ENCODE results near the gene C1orf226. TPM values are rescaled to one million over a fixed set of nuclear protein-coding genes. Genes with fewer than 3 reads are reported as not detected.

Gene C1orf226
- total RNA-seq, 1 experiment from 2014 or later = 3.1 TPM

- intact Hi-C loops (cut with micrococcal nuclease) = no loop called here
- no TSS peak for BruUV-seq (replicated peaks)
- TF ChIP-seq, protein P1, sequence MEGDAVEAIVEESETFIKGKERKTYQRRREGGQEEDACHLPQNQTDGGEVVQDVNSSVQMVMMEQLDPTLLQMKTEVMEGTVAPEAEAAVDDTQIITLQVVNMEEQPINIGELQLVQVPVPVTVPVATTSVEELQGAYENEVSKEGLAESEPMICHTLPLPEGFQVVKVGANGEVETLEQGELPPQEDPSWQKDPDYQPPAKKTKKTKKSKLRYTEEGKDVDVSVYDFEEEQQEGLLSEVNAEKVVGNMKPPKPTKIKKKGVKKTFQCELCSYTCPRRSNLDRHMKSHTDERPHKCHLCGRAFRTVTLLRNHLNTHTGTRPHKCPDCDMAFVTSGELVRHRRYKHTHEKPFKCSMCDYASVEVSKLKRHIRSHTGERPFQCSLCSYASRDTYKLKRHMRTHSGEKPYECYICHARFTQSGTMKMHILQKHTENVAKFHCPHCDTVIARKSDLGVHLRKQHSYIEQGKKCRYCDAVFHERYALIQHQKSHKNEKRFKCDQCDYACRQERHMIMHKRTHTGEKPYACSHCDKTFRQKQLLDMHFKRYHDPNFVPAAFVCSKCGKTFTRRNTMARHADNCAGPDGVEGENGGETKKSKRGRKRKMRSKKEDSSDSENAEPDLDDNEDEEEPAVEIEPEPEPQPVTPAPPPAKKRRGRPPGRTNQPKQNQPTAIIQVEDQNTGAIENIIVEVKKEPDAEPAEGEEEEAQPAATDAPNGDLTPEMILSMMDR (IDR thresholded peaks at IDR 0.05; ENCODE audit: unreplicated experiment) = no peak
- ChIA-PET POLR2A (interaction anchor here (0.9 to 2.5 kb wide), 4 partner anchors 13 to 24 kb away, joined by 3 to 10 read pairs (median 4); partner anchors contain the start of gene C1orf226), CTCF (interaction anchor here (0.7 to 4.8 kb wide), 11 partner anchors 9 to 309 kb away, joined by 3 to 21 read pairs (median 4); partner anchors contain the start of gene C1orf226)
- no peak for DNase-seq (ENCODE audit: unreplicated experiment)
- peaks cover 20% of the 10 kb centered on the region for H3K4me1 Mint-ChIP-seq (ENCODE audit: insufficient read depth, unreplicated experiment)
- H3K36me3 Mint-ChIP-seq (ENCODE audit: insufficient read depth, unreplicated experiment) = no peaks in the 10 kb centered on the region
- no peak overlapping the region for H3K4me3 Mint-ChIP-seq (ENCODE audit: unreplicated experiment)
- H3K9me3 Mint-ChIP-seq (ENCODE audit: unreplicated experiment) = no peaks in the 10 kb centered on the region
- H3K27me3 Mint-ChIP-seq (ENCODE audit: insufficient read depth, unreplicated experiment) = no peaks in the 10 kb centered on the region
- no peak overlapping the region for H3K27ac Mint-ChIP-seq (ENCODE audit: low read depth, unreplicated experiment)
Measured at GRCh38 chr1:162365284-162366020, 16.1 kb upstream of the C1orf226 start.

- H3K27me3 Mint-ChIP-seq (ENCODE audit: insufficient read depth, unreplicated experiment) = no peaks in the 10 kb centered on the region
- DNase-seq (ENCODE audit: unreplicated experiment) = peak; percentile 34
- H3K27ac Mint-ChIP-seq (ENCODE audit: low read depth, unreplicated experiment) = no peak overlapping the region
- ChIA-PET POLR2A (interaction anchor here (0.9 to 2.5 kb wide), 4 partner anchors 12 to 23 kb away, joined by 3 to 10 read pairs (median 4); partner anchors contain the start of gene C1orf226), CTCF (interaction anchor here (0.7 to 4.8 kb wide), 11 partner anchors 8 to 310 kb away, joined by 3 to 21 read pairs (median 4); partner anchors contain the start of gene C1orf226)
- intact Hi-C loops (cut with micrococcal nuclease) = no loop called here
- no TSS peak for BruUV-seq (replicated peaks)
- no peaks in the 10 kb centered on the region for H3K36me3 Mint-ChIP-seq (ENCODE audit: insufficient read depth, unreplicated experiment)
- peaks cover 20% of the 10 kb centered on the region for H3K4me1 Mint-ChIP-seq (ENCODE audit: insufficient read depth, unreplicated experiment)
- H3K9me3 Mint-ChIP-seq (ENCODE audit: unreplicated experiment) = no peaks in the 10 kb centered on the region
- no peak overlapping the region for H3K4me3 Mint-ChIP-seq (ENCODE audit: unreplicated experiment)
- TF ChIP-seq, protein P1 (IDR thresholded peaks at IDR 0.05; ENCODE audit: unreplicated experiment) = no peak
Measured at GRCh38 chr1:162366149-162366548, 15.4 kb upstream of the C1orf226 start.

GRCh38 chr1:162366671-162367070 lies 14.9 kb upstream of the C1orf226 start:
- ChIA-PET CTCF (interaction anchor here (1.0 to 4.8 kb wide), 9 partner anchors 10 to 310 kb away, joined by 3 to 21 read pairs (median 7); partner anchors contain the start of gene C1orf226), POLR2A (interaction anchor here (1.0 to 2.5 kb wide), 3 partner anchors 11 to 17 kb away, joined by 3 to 10 read pairs (median 4); partner anchors contain the start of gene C1orf226)
- H3K36me3 Mint-ChIP-seq (ENCODE audit: insufficient read depth, unreplicated experiment) = no peaks in the 10 kb centered on the region
- no peaks in the 10 kb centered on the region for H3K27me3 Mint-ChIP-seq (ENCODE audit: insufficient read depth, unreplicated experiment)
- no TSS peak for BruUV-seq (replicated peaks)
- intact Hi-C loops (cut with micrococcal nuclease) = no loop called here
- TF ChIP-seq, protein P1 (IDR thresholded peaks at IDR 0.05; ENCODE audit: unreplicated experiment) = no peak
- no peak for DNase-seq (ENCODE audit: unreplicated experiment)
- H3K9me3 Mint-ChIP-seq (ENCODE audit: unreplicated experiment) = no peaks in the 10 kb centered on the region
- H3K4me1 Mint-ChIP-seq (ENCODE audit: insufficient read depth, unreplicated experiment) = peaks cover 23% of the 10 kb centered on the region
- H3K4me3 Mint-ChIP-seq (ENCODE audit: unreplicated experiment) = no peak overlapping the region
- no peak overlapping the region for H3K27ac Mint-ChIP-seq (ENCODE audit: low read depth, unreplicated experiment)

- H3K27me3 Mint-ChIP-seq (ENCODE audit: insufficient read depth, unreplicated experiment) = no peaks in the 10 kb centered on the region
- no peak for DNase-seq (ENCODE audit: unreplicated experiment)
- peaks cover 27% of the 10 kb centered on the region for H3K4me1 Mint-ChIP-seq (ENCODE audit: insufficient read depth, unreplicated experiment)
- ChIA-PET CTCF (interaction anchor here (0.6 to 4.8 kb wide), 11 partner anchors 8 to 311 kb away, joined by 3 to 21 read pairs (median 6); partner anchors contain the start of gene C1orf226), POLR2A (interaction anchor here (2.5 kb wide), 1 partner anchor 15 kb away, joined by 10 read pairs; the partner anchor contains the start of gene C1orf226)
- TF ChIP-seq, protein P1 (IDR thresholded peaks at IDR 0.05; ENCODE audit: unreplicated experiment) = no peak
- no TSS peak for BruUV-seq (replicated peaks)
- H3K9me3 Mint-ChIP-seq (ENCODE audit: unreplicated experiment) = no peaks in the 10 kb centered on the region
- no peak overlapping the region for H3K27ac Mint-ChIP-seq (ENCODE audit: low read depth, unreplicated experiment)
- peaks cover under 1% of the 10 kb centered on the region for H3K36me3 Mint-ChIP-seq (ENCODE audit: insufficient read depth, unreplicated experiment)
- H3K4me3 Mint-ChIP-seq (ENCODE audit: unreplicated experiment) = no peak overlapping the region
- intact Hi-C loops (cut with micrococcal nuclease) = no loop called here
Measured at GRCh38 chr1:162367073-162367472, 14.5 kb upstream of the C1orf226 start.
